D721Med (cell line): Measurements from ENCODE around the gene OTOS.

Experiments used
- DNase-seq: peaks from one replicate; pipeline ENCODE4 v3.0.0; 2011; ENCODE audit warnings: low spot score; ENCODE audit not compliant: insufficient read length
- FAIRE-seq: peaks from 2 replicates; lab custom pipeline; 2011; peaks lifted over from hg19 to GRCh38; lab: Jason Lieb, UNC
- CTCF ChIP-seq: IDR thresholded peaks from 2 replicates; pipeline ENCODE4 v1.5.1; 2012; ENCODE audit warnings: mild to moderate bottlenecking, control low read depth; ENCODE audit not compliant: insufficient read depth; ENCODE audit errors: missing control alignments

OTOS gene

GRCh38 chr2:240140511-240140910 lies at the start of gene OTOS:
Gene OTOS (minus strand): TSS chr2:240140658. CDS start chr2:240140326, 332 bp downstream.
- no peak for TF ChIP-seq CTCF
- DNase-seq: no peak
- no peak for FAIRE-seq

- FAIRE-seq (no peak), DNase-seq (no peak)
- no peak for TF ChIP-seq CTCF
These were observed 49.2 kb upstream of the OTOS start for GRCh38 chr2:240189686-240190085.

GRCh38 chr2:240187989-240188590 lies 47.6 kb upstream of the OTOS start:
- no peak for FAIRE-seq
- no peak for TF ChIP-seq CTCF
- no peak for DNase-seq

GRCh38 chr2:240186191-240186725 lies 45.8 kb upstream of the OTOS start:
- no peak for DNase-seq
- TF ChIP-seq CTCF: no peak
- no peak for FAIRE-seq

GRCh38 chr2:240184656-240185055 lies 44.2 kb upstream of the OTOS start:
- FAIRE-seq: no peak
- no peak for TF ChIP-seq CTCF
- DNase-seq: no peak

GRCh38 chr2:240183875-240184590 lies 43.6 kb upstream of the OTOS start:
- TF ChIP-seq CTCF: no peak
- FAIRE-seq (no peak), DNase-seq (no peak)
